ENCODE results near the gene LRRC18. TPM values are rescaled to one million over a fixed set of nuclear protein-coding genes. Genes with fewer than 3 reads are reported as not detected.

Gene LRRC18
- total RNA-seq, 1 donor from 2014 or later = not detected

DNA sequence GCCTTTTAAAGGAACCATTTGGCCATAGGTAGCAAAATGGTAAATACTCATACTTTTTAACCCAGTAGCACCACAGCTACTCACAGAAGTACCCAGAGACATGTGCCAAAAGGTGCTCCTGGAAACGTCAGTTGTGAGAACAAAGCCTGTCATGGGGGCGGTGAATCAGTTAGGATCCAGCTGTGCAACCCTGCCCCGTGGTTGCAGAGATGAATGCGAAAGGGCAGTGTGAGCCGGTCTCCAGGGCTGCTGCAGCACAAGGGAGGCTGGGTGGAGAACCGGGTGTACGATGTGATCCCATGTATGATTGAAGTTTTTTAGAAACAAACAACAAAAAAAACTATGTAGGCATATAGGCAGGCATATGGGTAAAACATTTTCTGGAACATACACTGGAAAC lies 1.3 kb upstream of the LRRC18 start:
- no peak overlapping the region for H3K27ac ChIP-seq
- H3K4me3 ChIP-seq = no peak overlapping the region
- intact Hi-C loops (cut with DNase I) = no loop called here
- TF ChIP-seq, protein P1, sequence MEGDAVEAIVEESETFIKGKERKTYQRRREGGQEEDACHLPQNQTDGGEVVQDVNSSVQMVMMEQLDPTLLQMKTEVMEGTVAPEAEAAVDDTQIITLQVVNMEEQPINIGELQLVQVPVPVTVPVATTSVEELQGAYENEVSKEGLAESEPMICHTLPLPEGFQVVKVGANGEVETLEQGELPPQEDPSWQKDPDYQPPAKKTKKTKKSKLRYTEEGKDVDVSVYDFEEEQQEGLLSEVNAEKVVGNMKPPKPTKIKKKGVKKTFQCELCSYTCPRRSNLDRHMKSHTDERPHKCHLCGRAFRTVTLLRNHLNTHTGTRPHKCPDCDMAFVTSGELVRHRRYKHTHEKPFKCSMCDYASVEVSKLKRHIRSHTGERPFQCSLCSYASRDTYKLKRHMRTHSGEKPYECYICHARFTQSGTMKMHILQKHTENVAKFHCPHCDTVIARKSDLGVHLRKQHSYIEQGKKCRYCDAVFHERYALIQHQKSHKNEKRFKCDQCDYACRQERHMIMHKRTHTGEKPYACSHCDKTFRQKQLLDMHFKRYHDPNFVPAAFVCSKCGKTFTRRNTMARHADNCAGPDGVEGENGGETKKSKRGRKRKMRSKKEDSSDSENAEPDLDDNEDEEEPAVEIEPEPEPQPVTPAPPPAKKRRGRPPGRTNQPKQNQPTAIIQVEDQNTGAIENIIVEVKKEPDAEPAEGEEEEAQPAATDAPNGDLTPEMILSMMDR (IDR thresholded peaks at IDR 0.05) = no peak
- no peaks in the 10 kb centered on the region for H3K27me3 ChIP-seq
- no peaks in the 10 kb centered on the region for H3K4me1 ChIP-seq
- H3K36me3 ChIP-seq = no peaks in the 10 kb centered on the region
- peak in 1 of 2 donors; percentile 40 for DNase-seq (ENCODE audit: low spot score in 2 of 2)
- no peaks in the 10 kb centered on the region for H3K9me3 ChIP-seq

DNA sequence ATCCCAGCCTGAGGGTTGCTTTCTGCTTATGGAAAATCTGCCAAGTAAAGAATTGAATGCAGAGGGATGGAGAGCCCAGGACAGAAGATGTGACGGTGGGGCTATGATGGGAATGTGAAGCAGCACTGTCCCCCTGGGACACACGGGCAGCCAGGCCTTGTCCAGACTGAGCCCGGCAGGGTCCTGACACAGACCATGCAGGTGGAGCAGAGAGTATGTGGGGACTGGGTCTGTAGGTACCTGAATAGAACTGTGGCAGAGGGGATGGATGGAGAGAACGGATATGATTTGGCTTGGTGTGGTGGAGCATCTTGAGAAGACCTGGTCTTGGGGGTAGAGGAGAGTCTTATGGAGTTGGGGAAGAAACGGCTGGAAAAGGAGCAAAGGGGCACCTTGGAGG lies 732 bp upstream of the LRRC18 start:
- H3K27me3 ChIP-seq = no peaks in the 10 kb centered on the region
- TF ChIP-seq, protein P1 (IDR thresholded peaks at IDR 0.05) = no peak
- intact Hi-C loops (cut with DNase I) = no loop called here

DNA sequence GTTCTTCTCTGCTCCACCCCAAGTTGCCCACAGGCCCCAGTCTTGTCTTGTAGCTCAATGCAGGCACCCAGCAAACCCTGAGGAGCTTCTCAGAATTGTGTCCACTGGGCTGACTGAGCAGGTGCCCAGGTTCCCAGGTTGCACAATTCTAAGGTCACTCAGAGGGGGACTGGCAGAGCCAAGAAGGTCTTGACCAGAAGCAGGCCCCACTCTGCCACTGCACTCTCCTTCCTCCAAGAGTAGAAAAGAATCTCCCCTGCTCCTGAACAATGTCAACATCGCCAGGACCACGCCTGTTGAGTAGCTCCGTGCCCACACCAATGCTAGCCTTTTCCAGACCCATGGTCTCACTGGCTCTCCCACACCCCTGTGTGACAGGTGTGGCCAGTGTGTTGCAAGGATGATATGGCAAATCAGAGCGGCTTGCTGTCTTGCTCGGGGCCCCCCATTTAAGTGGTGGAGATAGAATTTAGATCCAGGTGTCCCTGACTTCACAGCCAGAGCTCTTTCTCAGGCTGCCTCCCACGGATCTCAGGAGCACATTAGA lies 577 bp downstream of the LRRC18 start:
- no peaks in the 10 kb centered on the region for H3K27me3 ChIP-seq
- H3K27ac ChIP-seq = no peak overlapping the region
- no peak overlapping the region for H3K4me3 ChIP-seq
- intact Hi-C loops (cut with DNase I) = no loop called here
- DNase-seq (ENCODE audit: low spot score in 2 of 2) = peak in 1 of 2 donors; percentile 46
- no peaks in the 10 kb centered on the region for H3K36me3 ChIP-seq
- TF ChIP-seq, protein P1 (IDR thresholded peaks at IDR 0.05) = no peak
- H3K4me1 ChIP-seq = no peaks in the 10 kb centered on the region
- no peaks in the 10 kb centered on the region for H3K9me3 ChIP-seq

More for the DNA sequence above, 732 bp upstream of the LRRC18 start:
- H3K4me3 ChIP-seq = no peak overlapping the region
- no peaks in the 10 kb centered on the region for H3K4me1 ChIP-seq
- DNase-seq (ENCODE audit: low spot score in 2 of 2) = peak in 1 of 2 donors; percentile 22
- H3K27ac ChIP-seq = no peak overlapping the region
- H3K9me3 ChIP-seq = no peaks in the 10 kb centered on the region
- H3K36me3 ChIP-seq = no peaks in the 10 kb centered on the region

DNA sequence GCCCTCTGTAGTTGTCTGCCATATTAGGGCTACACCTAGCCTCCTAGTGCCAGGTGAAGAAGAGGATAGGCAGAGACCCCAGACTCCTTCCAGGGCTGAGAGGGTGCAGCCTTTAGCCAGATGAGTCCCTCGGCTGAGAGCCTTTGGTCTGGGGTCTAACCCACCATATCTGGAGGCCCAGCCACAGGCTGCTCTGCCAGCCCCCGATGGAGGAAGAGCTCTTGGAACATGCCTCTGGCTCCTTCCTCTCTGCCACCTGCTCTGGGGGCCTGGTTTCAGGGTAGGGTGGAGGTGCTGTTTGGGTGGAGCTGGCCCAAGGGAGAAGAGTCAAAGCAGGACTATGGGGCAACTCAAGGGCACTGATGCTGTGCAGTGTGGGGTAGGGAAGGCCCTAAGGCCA lies 1.4 kb downstream of the LRRC18 start:
- TF ChIP-seq, protein P1 (IDR thresholded peaks at IDR 0.05) = no peak
- peak in 1 of 2 donors; percentile 39 for DNase-seq (ENCODE audit: low spot score in 2 of 2)
- Histone ChIP-seq H3K27me3 (no peaks in the 10 kb centered on the region), H3K9me3 (no peaks in the 10 kb centered on the region), H3K27ac (no peak overlapping the region), H3K4me1 (no peaks in the 10 kb centered on the region), H3K36me3 (no peaks in the 10 kb centered on the region), H3K4me3 (no peak overlapping the region)
- intact Hi-C loops (cut with DNase I) = no loop called here

DNA sequence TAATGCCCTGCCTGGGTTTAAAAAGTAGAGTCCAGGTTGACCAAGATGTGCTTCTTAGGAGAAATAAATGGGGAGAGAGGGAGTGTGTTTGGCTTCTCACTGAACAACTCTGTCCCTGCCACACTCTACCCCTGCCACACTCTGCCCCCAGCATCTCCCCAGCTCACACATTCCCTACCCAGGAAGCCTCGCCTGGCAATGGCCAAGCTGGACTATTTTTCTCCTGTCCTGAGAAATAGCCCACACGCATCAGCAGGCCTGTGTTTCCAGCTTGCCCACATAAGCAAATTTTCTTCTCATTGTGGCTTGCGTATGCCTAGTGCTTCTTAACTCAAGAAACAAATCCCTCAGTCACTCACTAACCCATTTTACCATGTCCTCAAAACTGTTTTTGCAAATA lies 1.8 kb downstream of the LRRC18 start:
- TF ChIP-seq, protein P1 (IDR thresholded peaks at IDR 0.05) = no peak
- Histone ChIP-seq H3K27ac (no peak overlapping the region), H3K4me3 (no peak overlapping the region), H3K4me1 (no peaks in the 10 kb centered on the region), H3K9me3 (no peaks in the 10 kb centered on the region), H3K36me3 (no peaks in the 10 kb centered on the region), H3K27me3 (no peaks in the 10 kb centered on the region)
- intact Hi-C loops (cut with DNase I) = no loop called here
- peak in 1 of 2 donors; percentile 27 for DNase-seq (ENCODE audit: low spot score in 2 of 2)

DNA sequence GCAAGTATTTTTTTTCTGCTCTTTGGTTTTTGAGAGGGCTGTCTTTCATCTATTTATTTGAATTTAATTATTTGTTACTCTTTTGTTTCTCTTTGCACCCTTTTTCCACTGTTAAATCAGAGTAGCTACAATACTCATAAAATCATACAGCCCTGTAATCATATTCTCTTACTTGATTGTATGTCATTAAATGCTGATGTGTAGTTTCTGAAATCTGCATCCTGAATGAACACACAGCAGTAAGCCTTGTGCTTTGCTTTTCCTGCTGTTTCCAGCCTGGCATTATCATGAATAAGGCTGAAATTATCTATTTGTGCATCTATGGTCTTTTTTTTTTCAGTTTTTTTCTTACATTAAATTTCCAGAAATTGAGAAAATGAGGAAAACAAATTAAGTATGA lies 4.1 kb downstream of the LRRC18 start:
- Histone ChIP-seq H3K27ac (no peak overlapping the region), H3K36me3 (no peaks in the 10 kb centered on the region), H3K27me3 (no peaks in the 10 kb centered on the region), H3K9me3 (no peaks in the 10 kb centered on the region), H3K4me1 (no peaks in the 10 kb centered on the region), H3K4me3 (no peak overlapping the region)
- TF ChIP-seq, protein P1 (IDR thresholded peaks at IDR 0.05) = no peak
- intact Hi-C loops (cut with DNase I) = no loop called here
- no peak for DNase-seq (ENCODE audit: low spot score in 2 of 2)

Data from ascending aorta (tissue), 2 donors.